WTC11 (cell line): Measurements from ENCODE around the gene GJA3.

Experiments used
- ATF3 ChIP-seq: sonication (generic); formaldehyde crosslinking; conservative IDR thresholded peaks from 2 replicates; pipeline ENCODE4 v1.8.1; 2022; ENCODE audit warnings: mild to moderate bottlenecking, missing genetic modification reagents
- FOXP1 ChIP-seq: sonication (generic); formaldehyde crosslinking; IDR thresholded peaks from 2 replicates; pipeline ENCODE4 v1.8.0; 2022; ENCODE audit warnings: missing genetic modification reagents, mild to moderate bottlenecking, moderate library complexity, borderline replicate concordance
- GRHL2 ChIP-seq: fragments of 250-450 bp; sonication (Bioruptor Pico); IDR thresholded peaks from 2 replicates; pipeline ENCODE4 v1.8.0; 2022; ENCODE audit warnings: mild to moderate bottlenecking, moderate library complexity; ENCODE audit not compliant: insufficient replicate concordance, severe bottlenecking
- IRF1 ChIP-seq: sonication (generic); formaldehyde crosslinking; IDR thresholded peaks from 2 replicates; pipeline ENCODE4 v1.8.0; 2023; ENCODE audit warnings: missing genetic modification reagents
- SMAD3 ChIP-seq: sonication (generic); formaldehyde crosslinking; IDR thresholded peaks from 2 replicates; pipeline ENCODE4 v1.8.0; 2022; ENCODE audit warnings: missing genetic modification reagents, mild to moderate bottlenecking, borderline replicate concordance
- SMAD4 ChIP-seq: sonication (generic); formaldehyde crosslinking; IDR thresholded peaks from 2 replicates; pipeline ENCODE4 v1.8.0; 2022; ENCODE audit warnings: mild to moderate bottlenecking, missing genetic modification reagents
- USF2 ChIP-seq: sonication (generic); formaldehyde crosslinking; IDR thresholded peaks from 2 replicates; pipeline ENCODE4 v1.8.1; 2023; ENCODE audit warnings: mild to moderate bottlenecking, missing genetic modification reagents, moderate library complexity
- ZBTB21 ChIP-seq: sonication (generic); formaldehyde crosslinking; IDR thresholded peaks from 2 replicates; pipeline ENCODE4 v1.8.1; 2023; ENCODE audit warnings: mild to moderate bottlenecking, missing genetic modification reagents, borderline replicate concordance
- ZNF138 ChIP-seq: sonication (generic); formaldehyde crosslinking; conservative IDR thresholded peaks from 2 replicates; pipeline ENCODE4 v1.8.1; 2022; ENCODE audit warnings: mild to moderate bottlenecking, moderate library complexity, missing genetic modification reagents
- TF ChIP-seq, protein P1 (sequence below): fragments of 200-600 bp; IDR thresholded peaks from 2 replicates; pipeline ENCODE4 v1.8.0; 2022; ENCODE audit warnings: antibody characterized with exemption
- TF ChIP-seq, protein P2 (sequence below): sonication (generic); formaldehyde crosslinking; IDR thresholded peaks from 2 replicates; pipeline ENCODE4 v1.8.1; 2022; ENCODE audit warnings: missing genetic modification reagents, borderline replicate concordance
- TF ChIP-seq, protein P3 (sequence below): sonication (generic); formaldehyde crosslinking; IDR thresholded peaks from 2 replicates; pipeline ENCODE4 v1.8.1; 2023; ENCODE audit warnings: mild to moderate bottlenecking, missing genetic modification reagents, borderline replicate concordance
- TF ChIP-seq, protein P4 (sequence below): sonication (generic); formaldehyde crosslinking; IDR thresholded peaks from 2 replicates; pipeline ENCODE4 v1.8.0; 2022; ENCODE audit warnings: mild to moderate bottlenecking, missing genetic modification reagents
- TF ChIP-seq, protein P5 (sequence below): sonication (generic); formaldehyde crosslinking; IDR thresholded peaks from 2 replicates; pipeline ENCODE4 v1.8.0; 2022; ENCODE audit warnings: missing genetic modification reagents

DNA sequence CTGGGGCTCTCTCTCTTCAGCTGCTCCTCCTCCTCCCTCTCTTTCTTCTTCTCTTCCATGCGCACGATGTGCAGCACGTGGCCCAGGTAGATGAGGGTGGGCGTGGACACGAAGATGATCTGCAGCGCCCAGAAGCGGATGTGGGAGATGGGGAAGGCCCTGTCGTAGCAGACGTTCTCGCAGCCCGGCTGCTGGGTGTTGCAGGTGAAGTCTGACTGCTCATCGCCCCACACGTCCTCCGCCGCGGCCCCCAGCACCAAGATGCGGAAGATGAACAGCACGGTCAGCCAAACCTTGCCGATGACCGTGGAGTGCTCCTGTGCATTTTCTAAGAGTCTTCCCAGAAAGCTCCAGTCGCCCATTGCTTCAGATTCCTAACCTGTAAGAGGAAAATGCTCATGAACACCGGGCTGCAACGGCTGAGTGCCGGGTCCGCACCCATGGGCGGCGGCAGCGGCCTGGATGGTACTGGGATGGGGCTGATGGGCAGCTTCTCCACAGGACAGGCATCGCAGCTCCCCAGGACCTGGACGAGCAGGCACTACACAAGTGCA, 17.8 kb downstream of the GJA3 start:
- TF ChIP-seq, protein P1, sequence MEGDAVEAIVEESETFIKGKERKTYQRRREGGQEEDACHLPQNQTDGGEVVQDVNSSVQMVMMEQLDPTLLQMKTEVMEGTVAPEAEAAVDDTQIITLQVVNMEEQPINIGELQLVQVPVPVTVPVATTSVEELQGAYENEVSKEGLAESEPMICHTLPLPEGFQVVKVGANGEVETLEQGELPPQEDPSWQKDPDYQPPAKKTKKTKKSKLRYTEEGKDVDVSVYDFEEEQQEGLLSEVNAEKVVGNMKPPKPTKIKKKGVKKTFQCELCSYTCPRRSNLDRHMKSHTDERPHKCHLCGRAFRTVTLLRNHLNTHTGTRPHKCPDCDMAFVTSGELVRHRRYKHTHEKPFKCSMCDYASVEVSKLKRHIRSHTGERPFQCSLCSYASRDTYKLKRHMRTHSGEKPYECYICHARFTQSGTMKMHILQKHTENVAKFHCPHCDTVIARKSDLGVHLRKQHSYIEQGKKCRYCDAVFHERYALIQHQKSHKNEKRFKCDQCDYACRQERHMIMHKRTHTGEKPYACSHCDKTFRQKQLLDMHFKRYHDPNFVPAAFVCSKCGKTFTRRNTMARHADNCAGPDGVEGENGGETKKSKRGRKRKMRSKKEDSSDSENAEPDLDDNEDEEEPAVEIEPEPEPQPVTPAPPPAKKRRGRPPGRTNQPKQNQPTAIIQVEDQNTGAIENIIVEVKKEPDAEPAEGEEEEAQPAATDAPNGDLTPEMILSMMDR = no peak
- TF ChIP-seq ZNF138 (CRISPR knock-in tag) = no peak
- no peak for TF ChIP-seq GRHL2 (CRISPR knock-in tag)
- TF ChIP-seq, protein P2, sequence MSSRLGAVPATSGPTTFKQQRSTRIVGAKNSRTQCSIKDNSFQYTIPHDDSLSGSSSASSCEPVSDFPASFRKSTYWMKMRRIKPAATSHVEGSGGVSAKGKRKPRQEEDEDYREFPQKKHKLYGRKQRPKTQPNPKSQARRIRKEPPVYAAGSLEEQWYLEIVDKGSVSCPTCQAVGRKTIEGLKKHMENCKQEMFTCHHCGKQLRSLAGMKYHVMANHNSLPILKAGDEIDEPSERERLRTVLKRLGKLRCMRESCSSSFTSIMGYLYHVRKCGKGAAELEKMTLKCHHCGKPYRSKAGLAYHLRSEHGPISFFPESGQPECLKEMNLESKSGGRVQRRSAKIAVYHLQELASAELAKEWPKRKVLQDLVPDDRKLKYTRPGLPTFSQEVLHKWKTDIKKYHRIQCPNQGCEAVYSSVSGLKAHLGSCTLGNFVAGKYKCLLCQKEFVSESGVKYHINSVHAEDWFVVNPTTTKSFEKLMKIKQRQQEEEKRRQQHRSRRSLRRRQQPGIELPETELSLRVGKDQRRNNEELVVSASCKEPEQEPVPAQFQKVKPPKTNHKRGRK (CRISPR knock-in tag) = no peak
- no peak for TF ChIP-seq FOXP1 (CRISPR knock-in tag)
- TF ChIP-seq, protein P3, sequence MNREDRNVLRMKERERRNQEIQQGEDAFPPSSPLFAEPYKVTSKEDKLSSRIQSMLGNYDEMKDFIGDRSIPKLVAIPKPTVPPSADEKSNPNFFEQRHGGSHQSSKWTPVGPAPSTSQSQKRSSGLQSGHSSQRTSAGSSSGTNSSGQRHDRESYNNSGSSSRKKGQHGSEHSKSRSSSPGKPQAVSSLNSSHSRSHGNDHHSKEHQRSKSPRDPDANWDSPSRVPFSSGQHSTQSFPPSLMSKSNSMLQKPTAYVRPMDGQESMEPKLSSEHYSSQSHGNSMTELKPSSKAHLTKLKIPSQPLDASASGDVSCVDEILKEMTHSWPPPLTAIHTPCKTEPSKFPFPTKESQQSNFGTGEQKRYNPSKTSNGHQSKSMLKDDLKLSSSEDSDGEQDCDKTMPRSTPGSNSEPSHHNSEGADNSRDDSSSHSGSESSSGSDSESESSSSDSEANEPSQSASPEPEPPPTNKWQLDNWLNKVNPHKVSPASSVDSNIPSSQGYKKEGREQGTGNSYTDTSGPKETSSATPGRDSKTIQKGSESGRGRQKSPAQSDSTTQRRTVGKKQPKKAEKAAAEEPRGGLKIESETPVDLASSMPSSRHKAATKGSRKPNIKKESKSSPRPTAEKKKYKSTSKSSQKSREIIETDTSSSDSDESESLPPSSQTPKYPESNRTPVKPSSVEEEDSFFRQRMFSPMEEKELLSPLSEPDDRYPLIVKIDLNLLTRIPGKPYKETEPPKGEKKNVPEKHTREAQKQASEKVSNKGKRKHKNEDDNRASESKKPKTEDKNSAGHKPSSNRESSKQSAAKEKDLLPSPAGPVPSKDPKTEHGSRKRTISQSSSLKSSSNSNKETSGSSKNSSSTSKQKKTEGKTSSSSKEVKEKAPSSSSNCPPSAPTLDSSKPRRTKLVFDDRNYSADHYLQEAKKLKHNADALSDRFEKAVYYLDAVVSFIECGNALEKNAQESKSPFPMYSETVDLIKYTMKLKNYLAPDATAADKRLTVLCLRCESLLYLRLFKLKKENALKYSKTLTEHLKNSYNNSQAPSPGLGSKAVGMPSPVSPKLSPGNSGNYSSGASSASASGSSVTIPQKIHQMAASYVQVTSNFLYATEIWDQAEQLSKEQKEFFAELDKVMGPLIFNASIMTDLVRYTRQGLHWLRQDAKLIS (CRISPR knock-in tag) = no peak
- no peak for TF ChIP-seq ATF3
- TF ChIP-seq, protein P4, sequence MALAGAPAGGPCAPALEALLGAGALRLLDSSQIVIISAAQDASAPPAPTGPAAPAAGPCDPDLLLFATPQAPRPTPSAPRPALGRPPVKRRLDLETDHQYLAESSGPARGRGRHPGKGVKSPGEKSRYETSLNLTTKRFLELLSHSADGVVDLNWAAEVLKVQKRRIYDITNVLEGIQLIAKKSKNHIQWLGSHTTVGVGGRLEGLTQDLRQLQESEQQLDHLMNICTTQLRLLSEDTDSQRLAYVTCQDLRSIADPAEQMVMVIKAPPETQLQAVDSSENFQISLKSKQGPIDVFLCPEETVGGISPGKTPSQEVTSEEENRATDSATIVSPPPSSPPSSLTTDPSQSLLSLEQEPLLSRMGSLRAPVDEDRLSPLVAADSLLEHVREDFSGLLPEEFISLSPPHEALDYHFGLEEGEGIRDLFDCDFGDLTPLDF (CRISPR knock-in tag) = no peak
- no peak for TF ChIP-seq IRF1 (CRISPR knock-in tag)
- TF ChIP-seq, protein P5, sequence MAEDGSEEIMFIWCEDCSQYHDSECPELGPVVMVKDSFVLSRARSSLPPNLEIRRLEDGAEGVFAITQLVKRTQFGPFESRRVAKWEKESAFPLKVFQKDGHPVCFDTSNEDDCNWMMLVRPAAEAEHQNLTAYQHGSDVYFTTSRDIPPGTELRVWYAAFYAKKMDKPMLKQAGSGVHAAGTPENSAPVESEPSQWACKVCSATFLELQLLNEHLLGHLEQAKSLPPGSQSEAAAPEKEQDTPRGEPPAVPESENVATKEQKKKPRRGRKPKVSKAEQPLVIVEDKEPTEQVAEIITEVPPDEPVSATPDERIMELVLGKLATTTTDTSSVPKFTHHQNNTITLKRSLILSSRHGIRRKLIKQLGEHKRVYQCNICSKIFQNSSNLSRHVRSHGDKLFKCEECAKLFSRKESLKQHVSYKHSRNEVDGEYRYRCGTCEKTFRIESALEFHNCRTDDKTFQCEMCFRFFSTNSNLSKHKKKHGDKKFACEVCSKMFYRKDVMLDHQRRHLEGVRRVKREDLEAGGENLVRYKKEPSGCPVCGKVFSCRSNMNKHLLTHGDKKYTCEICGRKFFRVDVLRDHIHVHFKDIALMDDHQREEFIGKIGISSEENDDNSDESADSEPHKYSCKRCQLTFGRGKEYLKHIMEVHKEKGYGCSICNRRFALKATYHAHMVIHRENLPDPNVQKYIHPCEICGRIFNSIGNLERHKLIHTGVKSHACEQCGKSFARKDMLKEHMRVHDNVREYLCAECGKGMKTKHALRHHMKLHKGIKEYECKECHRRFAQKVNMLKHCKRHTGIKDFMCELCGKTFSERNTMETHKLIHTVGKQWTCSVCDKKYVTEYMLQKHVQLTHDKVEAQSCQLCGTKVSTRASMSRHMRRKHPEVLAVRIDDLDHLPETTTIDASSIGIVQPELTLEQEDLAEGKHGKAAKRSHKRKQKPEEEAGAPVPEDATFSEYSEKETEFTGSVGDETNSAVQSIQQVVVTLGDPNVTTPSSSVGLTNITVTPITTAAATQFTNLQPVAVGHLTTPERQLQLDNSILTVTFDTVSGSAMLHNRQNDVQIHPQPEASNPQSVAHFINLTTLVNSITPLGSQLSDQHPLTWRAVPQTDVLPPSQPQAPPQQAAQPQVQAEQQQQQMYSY (CRISPR knock-in tag) = no peak
- TF ChIP-seq SMAD4 = no peak
- no peak for TF ChIP-seq SMAD3 (CRISPR knock-in tag)
- TF ChIP-seq ZBTB21 = no peak
- no peak for TF ChIP-seq USF2
